ENCODE data around the gene SEMA3G.

Gene SEMA3G

GRCh38 chr3:52392216-52392930 lies 52.5 kb downstream of the SEMA3G start:
- POLR2A ChIA-PET = no interaction called here
- no peak for TF ChIP-seq CTCF (IDR thresholded peaks at IDR 0.05; ENCODE audit: insufficient read depth, low read length, missing control alignments)
- H3K4me3 ChIP-seq (ENCODE audit: low read depth, low read length) = no peak overlapping the region
- DNase-seq (ENCODE audit: low read depth, low spot score) = no peak
- CTCF ChIA-PET = no interaction called here

- ChIA-PET CTCF (no interaction called here), POLR2A (no interaction called here)
- DNase-seq (ENCODE audit: low read depth, low spot score) = no peak
- no peak overlapping the region for H3K4me3 ChIP-seq (ENCODE audit: low read depth, low read length)
- TF ChIP-seq CTCF (IDR thresholded peaks at IDR 0.05; ENCODE audit: insufficient read depth, low read length, missing control alignments) = no peak
Measured at GRCh38 chr3:52391096-52391495, 53.8 kb downstream of the SEMA3G start.

- H3K4me3 ChIP-seq (ENCODE audit: low read depth, low read length) = no peak overlapping the region
- DNase-seq (ENCODE audit: low read depth, low spot score) = no peak
- TF ChIP-seq CTCF (IDR thresholded peaks at IDR 0.05; ENCODE audit: insufficient read depth, low read length, missing control alignments) = no peak
- ChIA-PET POLR2A (no interaction called here), CTCF (interaction anchor here (0.9 to 1.8 kb wide), 10 partner anchors 9 to 385 kb away, joined by 3 to 7 read pairs (median 4); no protein-coding TSS in a partner anchor)
Measured at GRCh38 chr3:52388933-52389332, 56.0 kb downstream of the SEMA3G start.

GRCh38 chr3:52388348-52388821 lies 56.5 kb downstream of the SEMA3G start:
- POLR2A ChIA-PET = no interaction called here

GRCh38 chr3:52387481-52387880 lies 57.4 kb downstream of the SEMA3G start:
- no peak for DNase-seq (ENCODE audit: low read depth, low spot score)
- H3K4me3 ChIP-seq (ENCODE audit: low read depth, low read length) = no peak overlapping the region
- ChIA-PET CTCF (interaction anchor here (1.0 to 1.1 kb wide), 2 partner anchors 11 to 12 kb away, joined by 3 read pairs; no protein-coding TSS in a partner anchor), POLR2A (no interaction called here)
- no peak for TF ChIP-seq CTCF (IDR thresholded peaks at IDR 0.05; ENCODE audit: insufficient read depth, low read length, missing control alignments)

More at GRCh38 chr3:52388348-52388821, 56.5 kb downstream of the SEMA3G start:
- H3K4me3 ChIP-seq (ENCODE audit: low read depth, low read length) = no peak overlapping the region
- DNase-seq (ENCODE audit: low read depth, low spot score) = no peak
- CTCF ChIA-PET = interaction anchor here (1.0 to 1.8 kb wide), 8 partner anchors 8 to 385 kb away, joined by 3 to 7 read pairs (median 4); no protein-coding TSS in a partner anchor
- no peak for TF ChIP-seq CTCF (IDR thresholded peaks at IDR 0.05; ENCODE audit: insufficient read depth, low read length, missing control alignments)

- peak; percentile 70 for TF ChIP-seq CTCF (IDR thresholded peaks at IDR 0.05; ENCODE audit: insufficient read depth, low read length, missing control alignments)
- POLR2A ChIA-PET = no interaction called here
- no peak for DNase-seq (ENCODE audit: low read depth, low spot score)
- no peak overlapping the region for H3K4me3 ChIP-seq (ENCODE audit: low read depth, low read length)
- CTCF ChIA-PET = interaction anchor here (0.8 to 4.1 kb wide), 16 partner anchors 8 to 164 kb away, joined by 3 to 32 read pairs (median 6); no protein-coding TSS in a partner anchor
Measured at GRCh38 chr3:52385157-52385556, 59.7 kb downstream of the SEMA3G start.
